GM12892 (cell line): Measurements from ENCODE around the gene UGT1A8.
"Not testable (repeated sequence)": the region's sequence is repeated elsewhere in the genome, so short reads cannot be mapped to it uniquely, and the experiment has no call there.

Experiments
- DNase-seq: peaks from one replicate; pipeline ENCODE4 v3.0.0; 2011; ENCODE audit not compliant: insufficient read length
- FAIRE-seq: peaks from 2 replicates; lab custom pipeline; 2011; peaks lifted over from hg19 to GRCh38; lab: Jason Lieb, UNC
- POLR2A ChIP-seq: IDR thresholded peaks from 2 replicates; pipeline ENCODE4 v1.6.1; 2011; ENCODE audit warnings: low read depth, low read length, control low read depth
- POLR2AphosphoS5 ChIP-seq: IDR thresholded peaks from 2 replicates; pipeline ENCODE4 v1.6.1; 2011; ENCODE audit warnings: low read depth, low read length, control low read depth
- TAF1 ChIP-seq: IDR thresholded peaks from 2 replicates; pipeline ENCODE4 v1.6.1; 2011; ENCODE audit warnings: low read depth, mild to moderate bottlenecking, control low read depth, low read length, borderline replicate concordance

Gene UGT1A8

DNA sequence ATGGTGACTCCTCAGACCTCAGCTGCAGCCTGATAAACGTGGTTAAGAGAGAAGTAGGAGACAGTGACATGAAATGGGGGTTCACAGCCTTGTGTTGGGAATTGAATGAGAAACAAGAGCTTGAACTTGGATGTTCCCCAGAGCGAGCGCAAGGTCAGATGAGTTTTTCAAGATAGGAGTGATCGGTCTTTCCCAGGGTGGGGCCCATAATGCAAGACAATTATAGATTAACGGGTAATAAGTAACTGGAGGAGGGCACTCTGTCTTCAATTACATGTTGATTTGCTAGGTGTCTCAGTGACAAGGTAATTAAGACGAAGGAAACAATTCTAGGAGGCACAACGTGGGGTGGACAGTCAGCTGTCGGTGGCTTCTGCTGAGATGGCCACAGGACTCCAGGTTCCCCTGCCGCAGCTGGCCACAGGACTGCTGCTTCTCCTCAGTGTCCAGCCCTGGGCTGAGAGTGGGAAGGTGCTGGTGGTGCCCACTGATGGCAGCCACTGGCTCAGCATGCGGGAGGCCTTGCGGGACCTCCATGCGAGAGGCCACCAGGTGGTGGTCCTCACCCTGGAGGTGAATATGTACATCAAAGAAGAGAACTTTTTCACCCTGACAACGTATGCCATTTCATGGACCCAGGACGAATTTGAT, 95.3 kb downstream of the UGT1A8 start, which contains the start of gene UGT1A5:
Gene UGT1A5, plus strand, starts transcription at position 297 of the 651 bp plus-strand sequence. Its CDS starts 85 bp downstream, at position 382.
- no peak for DNase-seq
- TF ChIP-seq POLR2A, result no peak
- no peak for TF ChIP-seq TAF1
- TF ChIP-seq POLR2AphosphoS5, result no peak
- no peak for FAIRE-seq

DNA sequence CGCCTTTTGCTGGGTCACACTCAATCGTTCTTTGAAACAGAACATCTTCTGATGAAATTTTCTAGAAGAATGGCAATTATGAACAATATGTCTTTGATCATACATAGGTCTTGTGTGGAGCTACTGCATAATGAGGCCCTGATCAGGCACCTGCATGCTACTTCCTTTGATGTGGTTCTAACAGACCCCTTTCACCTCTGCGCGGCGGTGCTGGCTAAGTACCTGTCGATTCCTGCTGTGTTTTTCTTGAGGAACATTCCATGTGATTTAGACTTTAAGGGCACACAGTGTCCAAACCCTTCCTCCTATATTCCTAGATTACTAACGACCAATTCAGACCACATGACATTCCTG, 95.8 kb downstream of the UGT1A8 start:
- FAIRE-seq (no peak), DNase-seq (no peak)
- TF ChIP-seq POLR2AphosphoS5, result no peak
- no peak for TF ChIP-seq POLR2A
- no peak for TF ChIP-seq TAF1

DNA sequence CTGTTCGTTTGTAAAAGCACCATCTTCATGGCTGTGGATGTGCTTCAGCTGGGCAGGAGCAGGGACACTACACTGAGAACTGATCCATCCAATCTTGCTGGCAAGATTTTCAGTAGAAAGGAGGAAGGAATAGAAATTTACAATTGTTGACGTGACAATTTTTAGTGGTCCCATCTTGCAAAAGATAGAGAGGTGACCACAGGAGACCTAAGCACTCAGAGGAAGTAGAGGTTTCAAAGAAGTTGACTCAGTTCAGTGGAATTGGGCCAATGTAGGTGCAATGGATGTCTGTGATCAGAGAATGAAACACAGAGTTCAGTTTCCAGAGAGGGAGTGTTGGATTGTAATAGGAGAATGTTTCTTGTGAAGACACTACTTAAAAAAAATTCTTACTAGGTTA, 96.7 kb downstream of the UGT1A8 start:
- no peak for FAIRE-seq
- TF ChIP-seq POLR2A (no peak), POLR2AphosphoS5 (no peak), TAF1 (no peak)
- no peak for DNase-seq

DNA sequence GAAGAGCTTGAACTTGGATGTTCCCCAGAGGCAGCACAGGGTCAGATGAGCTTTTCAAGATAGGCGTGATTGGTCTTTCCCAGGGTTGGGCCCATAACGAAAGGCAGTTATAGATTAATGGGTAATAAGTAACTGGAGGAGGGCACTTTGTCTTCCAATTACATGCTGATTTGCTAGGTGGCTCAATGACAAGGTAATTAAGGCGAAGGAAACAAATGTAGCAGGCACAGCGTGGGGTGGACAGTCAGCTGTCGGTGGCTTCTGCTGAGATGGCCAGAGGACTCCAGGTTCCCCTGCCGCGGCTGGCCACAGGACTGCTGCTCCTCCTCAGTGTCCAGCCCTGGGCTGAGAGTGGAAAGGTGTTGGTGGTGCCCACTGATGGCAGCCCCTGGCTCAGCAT, 101.1 kb downstream of the UGT1A8 start, which contains the start of gene UGT1A4:
Gene UGT1A4, plus strand, starts transcription at position 185 of the 400 bp plus-strand sequence. Its CDS starts 85 bp downstream, at position 270.
- no peak for FAIRE-seq
- no peak for TF ChIP-seq TAF1
- TF ChIP-seq POLR2A, result no peak
- TF ChIP-seq POLR2AphosphoS5, result no peak
- no peak for DNase-seq

DNA sequence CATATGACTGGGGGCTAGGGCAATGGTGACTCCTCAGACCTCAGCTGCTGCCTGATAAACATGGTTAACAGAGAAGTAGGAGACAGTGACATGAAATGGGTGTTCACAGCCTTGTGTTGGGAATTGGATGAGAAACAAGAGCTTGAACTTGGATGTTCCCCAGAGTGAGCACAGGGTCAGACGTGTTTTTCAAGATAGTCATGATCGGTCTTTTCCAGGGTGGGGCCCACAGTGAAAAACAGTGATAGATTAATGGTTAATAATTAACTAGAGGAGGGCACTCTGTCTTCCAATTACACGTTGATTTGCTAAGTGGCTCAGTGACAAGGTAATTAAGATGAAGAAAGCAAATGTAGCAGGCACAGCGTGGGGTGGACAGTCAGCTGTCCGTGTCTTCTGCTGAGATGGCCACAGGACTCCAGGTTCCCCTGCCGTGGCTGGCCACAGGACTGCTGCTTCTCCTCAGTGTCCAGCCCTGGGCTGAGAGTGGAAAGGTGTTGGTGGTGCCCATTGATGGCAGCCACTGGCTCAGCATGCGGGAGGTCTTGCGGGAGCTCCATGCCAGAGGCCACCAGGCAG, 111.4 kb downstream of the UGT1A8 start, which contains the start of gene UGT1A3:
Gene UGT1A3, plus strand, starts transcription at position 320 of the 579 bp plus-strand sequence. Its CDS starts 85 bp downstream, at position 405.
- no peak for FAIRE-seq
- no peak for DNase-seq
- no peak for TF ChIP-seq TAF1

DNA sequence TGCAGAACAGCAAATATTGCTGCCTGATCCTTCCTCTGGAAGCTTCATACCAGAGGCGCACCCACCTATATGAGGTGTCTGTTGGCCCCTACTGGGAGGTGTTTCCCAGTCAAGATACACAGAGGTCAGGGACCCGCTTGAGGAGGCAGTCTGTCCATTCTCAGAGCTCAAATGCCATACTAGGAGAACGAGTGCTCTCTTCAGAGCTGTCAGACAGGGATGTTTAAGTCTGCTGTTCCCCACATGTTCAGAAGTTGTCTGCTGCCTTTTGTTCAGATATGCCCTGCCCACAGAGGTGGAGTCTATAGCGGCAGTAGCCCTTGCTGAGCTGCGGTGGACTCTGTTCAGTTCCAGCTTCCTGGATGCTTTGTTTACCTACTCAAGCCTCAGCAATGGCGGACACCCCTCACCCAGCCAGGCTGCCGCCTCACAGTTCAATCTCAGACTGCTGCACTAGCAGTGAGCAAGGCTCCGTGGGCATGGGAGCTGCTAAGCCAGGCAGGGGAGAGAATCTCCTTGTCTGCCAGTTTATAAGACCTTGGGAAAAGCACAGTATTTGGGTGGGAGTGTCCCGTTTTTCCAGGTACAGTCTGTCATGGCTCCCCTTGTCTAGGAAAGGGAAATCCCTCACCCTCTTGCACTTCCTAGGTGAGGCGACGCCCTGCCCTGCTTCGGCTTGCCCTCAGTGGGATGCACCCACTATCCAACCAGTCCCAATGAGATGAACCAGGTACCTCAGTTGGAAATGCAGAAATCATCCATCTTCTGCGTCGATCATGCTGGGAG, 119.6 kb downstream of the UGT1A8 start:
- DNase-seq, FAIRE-seq: not testable (repeated sequence)

DNA sequence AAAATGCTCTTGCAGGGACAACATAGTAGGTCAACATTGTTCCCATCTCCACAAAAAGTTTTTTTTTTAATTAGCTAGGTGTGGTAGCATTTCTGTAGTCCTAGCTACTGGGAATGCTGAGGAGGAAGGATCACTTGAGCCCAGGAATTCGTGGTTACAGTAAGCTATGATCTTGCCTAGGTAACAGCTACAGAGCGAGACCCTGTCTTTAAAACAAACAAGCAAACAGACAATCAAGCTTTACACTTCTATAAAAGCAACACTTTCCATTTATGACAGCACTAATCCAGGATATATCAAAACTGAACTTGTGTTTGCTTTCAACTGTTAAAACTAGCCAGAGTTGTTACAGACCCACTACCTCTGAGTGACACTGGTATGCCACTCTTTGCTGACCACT, 123.4 kb downstream of the UGT1A8 start:
- DNase-seq (no peak), FAIRE-seq (no peak)
- no peak for TF ChIP-seq POLR2AphosphoS5
- TF ChIP-seq TAF1, result no peak
- TF ChIP-seq POLR2A, result no peak

DNA sequence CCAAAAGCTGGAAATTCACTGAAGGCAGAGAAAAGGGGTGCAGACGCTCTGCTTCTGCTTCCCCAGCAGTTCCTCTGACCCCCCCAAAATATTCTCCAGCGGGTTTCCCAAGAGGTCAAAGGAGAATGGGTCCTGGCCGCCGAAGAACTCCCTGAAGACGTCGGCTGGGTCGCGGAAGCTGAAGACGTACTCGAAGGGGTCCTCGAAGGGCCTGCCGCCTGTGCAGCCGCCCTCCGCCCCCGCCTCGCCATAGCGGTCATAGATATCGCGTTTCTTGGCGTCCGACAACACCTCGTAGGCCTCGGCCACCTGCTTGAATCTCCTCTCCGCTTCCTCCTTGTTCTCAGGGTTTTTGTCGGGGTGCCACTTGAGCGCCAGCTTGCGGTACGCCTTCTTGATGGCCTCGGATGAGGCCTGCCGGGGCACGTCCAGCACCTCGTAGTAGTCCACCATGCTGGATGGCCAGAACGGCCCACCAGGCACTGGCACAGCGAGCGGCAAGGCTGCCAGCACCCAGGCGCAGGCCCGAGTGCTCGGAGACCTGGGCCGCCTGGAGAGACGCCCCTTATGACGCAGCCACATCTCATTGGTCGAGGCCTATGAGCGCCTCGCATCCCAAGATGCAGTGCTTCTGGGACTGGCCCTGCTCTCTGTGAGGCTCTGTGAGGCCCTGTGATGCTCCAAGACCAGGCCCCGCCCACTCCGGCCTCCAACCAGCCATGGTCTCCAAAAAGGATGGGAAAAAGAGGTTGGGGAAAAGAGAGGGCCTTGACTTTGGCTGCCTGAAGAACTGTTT, 126.2 kb downstream of the UGT1A8 start:
- no peak for DNase-seq
- FAIRE-seq, result no peak
- TF ChIP-seq TAF1 (no peak), POLR2A (no peak), POLR2AphosphoS5 (no peak)

DNA sequence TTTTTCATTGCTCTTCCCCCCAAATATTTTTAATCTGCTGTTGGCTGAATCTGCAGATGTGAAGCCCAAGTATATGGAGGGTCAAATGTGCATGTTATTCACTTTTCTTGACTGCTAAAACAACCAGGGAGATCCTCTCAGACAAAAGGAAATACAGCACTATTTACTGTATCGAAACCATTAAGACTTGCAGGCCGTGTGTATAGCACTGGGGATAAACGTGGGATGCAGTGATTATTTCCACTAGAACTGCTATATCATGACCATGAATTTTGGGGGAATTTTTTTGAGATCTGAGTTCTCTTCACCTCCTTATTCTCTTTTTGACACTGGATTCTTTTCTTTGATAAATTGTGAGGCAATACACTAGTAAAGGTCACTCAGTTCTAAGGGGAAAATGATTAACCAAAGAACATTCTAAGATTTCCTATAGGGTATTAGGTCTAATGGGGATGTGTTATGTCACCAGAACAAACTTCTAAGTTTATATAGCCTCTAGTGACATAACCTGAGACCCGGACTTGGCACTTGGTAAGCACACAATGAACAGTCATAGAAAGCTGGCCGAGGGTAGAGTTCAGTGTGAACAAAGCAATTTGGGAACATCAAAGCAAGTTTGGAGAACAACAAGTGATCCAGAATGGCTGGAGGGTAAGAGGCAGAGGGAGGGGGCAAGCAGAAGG, 127.8 kb downstream of the UGT1A8 start:
- FAIRE-seq, result peak; percentile 9
- no peak for TF ChIP-seq POLR2AphosphoS5
- no peak for TF ChIP-seq POLR2A
- no peak for TF ChIP-seq TAF1
- no peak for DNase-seq

DNA sequence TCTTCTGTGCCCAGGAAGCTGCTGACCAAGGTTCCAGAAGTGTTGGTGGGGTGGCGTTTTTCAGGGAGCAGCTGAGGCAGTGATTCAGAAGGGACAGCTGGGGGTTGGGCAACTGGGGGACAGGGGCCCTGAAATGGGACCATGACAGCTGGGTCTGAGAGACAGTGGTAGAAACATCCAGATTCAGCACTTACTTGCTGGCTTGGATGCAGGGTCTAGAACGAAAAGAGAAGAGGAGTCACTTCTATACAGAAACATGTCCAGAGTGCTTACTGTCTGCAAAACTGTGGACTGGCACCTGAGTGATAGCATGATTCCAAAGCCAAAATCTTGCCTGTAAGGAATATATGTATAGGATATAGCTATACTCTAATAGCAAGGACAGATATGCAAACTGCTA, 128.4 kb downstream of the UGT1A8 start:
- not testable (repeated sequence) for DNase-seq, FAIRE-seq
